GM18909 (cell line): ENCODE results near the gene BORCS5.

Experiments used
- ATAC-seq: cut with Tn5 transposase; IDR thresholded peaks from one replicate; pipeline ENCODE4 v1.9.1; 2021; ENCODE audit warnings: mild to moderate bottlenecking; ENCODE audit not compliant: unreplicated experiment, poor library complexity

Gene BORCS5

DNA sequence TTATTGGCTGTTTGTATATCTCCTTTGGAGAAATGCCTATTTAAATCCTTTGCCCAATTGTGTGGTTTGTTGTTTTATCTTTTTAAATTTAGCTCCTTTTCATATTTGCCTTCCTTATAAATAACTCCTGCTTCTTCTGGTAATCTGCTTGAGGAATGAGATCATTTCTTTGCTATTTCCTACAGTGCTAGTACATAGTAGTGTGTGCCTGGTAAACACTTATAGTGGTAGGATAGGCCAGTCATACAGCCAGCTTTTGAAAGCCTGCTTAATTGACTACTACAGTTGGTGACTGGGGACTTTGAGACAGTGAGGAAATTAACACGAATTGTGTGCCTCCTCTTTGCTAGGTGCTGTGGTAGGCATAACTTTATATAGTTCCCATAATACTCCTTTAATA lies 68.7 kb downstream of the BORCS5 start:
- ATAC-seq: no peak

DNA sequence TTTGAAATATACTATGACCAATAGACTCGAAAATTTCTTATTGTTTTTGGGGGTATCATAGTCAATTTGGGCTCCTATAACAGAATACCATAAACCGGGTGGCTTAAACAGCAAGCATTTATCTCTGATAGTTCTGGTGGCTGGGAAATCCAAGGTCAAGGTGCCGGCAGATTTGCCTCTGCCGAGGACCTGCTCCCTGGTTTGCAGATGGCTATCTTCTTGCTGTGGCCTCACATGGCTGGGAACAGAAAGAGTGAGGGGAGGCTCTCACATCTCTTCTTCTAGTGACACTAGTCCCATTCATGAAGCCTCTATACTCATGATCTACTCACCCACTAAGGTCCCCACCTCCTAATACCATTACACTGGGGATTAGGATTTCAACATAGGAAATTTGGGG lies 70.7 kb downstream of the BORCS5 start:
- no peak for ATAC-seq

DNA sequence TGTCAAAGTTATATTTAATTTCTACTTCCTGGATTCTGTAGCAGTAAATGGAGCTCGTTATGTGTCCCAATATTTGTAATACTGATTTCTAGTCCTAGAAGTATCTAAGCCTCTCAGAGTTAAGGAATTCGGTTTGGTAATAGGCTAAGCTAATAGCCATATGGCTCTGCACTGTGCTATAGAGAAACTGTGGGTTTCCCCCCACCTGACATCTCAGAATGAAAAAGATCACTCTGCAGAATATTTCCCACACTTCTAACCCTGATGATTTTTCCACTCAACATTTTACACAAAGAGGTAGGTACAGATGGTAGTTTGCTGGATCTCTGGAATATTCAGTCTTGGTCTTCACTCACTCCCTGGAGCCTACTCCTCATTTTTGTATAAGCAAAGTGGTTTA lies 71.2 kb downstream of the BORCS5 start:
- no peak for ATAC-seq

- no peak for ATAC-seq
Observed at GRCh38 chr12:12428961-12429657, 72.2 kb downstream of the BORCS5 start.

DNA sequence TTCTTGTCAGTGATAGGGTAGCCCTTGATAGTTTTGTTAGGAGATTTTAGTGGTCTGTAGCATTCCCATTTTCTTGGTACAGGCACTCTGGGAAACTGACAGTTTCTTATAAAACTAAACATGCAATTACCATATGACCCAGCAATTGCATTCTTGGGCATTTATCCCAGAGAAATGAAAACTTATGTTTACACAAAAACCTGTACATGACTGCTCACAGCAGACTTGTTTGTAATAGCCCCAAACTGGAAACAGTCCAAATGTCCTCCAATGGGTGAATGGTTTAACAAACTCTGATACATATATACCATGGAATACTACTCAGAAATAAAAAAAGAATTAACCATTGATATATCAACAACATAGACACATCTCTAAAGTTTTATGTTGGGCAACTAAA lies 75.5 kb downstream of the BORCS5 start:
- no peak for ATAC-seq

GRCh38 chr12:12433203-12433731 lies 76.4 kb downstream of the BORCS5 start:
- no peak for ATAC-seq

DNA sequence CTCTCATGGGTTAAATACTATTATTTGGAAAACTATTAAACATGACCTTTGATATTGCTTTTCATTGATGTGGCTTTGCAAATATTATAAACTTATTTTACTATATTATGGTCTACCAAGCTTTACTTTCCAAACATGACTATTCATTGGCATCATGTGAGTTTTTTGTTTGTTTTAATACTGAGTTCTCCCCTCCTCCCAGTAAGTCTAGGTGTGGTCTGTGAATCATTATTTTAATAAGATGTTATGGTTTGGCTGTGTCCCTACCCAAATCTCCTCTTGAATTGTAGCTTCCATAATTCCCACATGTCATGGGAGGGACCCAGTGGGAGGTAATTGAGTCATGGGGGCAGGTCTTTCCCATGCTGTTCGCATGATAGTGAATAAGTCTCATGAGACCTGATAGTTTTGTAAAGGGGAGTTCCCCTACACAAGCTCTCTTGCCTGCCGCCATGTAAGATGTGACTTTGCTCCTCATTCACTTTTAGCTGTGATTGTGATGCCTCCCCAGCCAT lies 80.0 kb downstream of the BORCS5 start:
- no peak for ATAC-seq

DNA sequence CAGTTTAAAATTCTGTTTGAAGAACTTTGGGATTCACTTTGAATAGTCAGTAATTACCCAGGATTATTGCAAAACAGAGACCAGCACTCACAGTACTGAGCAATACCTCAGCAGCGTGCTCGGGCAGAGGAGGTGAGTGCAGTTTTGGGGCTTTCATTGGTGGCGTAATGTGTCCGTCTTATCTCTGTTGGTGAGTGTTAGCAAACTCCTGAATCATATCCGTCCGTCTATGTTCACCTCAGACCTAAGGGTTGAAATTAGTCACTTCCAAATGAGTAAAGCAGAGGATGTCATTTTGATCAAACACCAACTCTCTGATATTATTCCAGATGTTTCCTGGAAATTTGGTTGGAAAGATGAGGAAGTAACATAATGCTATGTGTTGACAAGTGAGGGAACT lies 82.8 kb downstream of the BORCS5 start:
- no peak for ATAC-seq

GRCh38 chr12:12440784-12441428 lies 84.0 kb downstream of the BORCS5 start:
- no peak for ATAC-seq

DNA sequence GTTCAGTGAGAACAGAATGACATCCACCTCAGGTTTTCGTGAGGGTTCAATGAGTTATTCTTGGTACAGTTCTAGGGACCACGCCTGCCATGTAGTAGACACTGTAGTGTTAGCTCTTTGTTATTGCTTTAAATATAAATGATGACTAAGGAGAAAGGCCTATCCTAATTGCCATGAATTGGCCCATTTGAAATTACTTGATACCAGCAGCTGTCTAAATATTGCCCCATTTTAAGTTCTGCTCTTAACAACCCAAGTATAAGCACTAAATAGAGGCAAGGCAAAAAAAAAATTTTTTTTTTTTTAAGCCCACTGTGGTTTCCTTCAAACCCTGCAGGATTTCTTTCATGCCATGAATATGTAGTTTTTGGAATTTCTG lies 84.5 kb downstream of the BORCS5 start:
- ATAC-seq: no peak

- no peak for ATAC-seq
Observed at GRCh38 chr12:12441843-12442461, 85.1 kb downstream of the BORCS5 start.

DNA sequence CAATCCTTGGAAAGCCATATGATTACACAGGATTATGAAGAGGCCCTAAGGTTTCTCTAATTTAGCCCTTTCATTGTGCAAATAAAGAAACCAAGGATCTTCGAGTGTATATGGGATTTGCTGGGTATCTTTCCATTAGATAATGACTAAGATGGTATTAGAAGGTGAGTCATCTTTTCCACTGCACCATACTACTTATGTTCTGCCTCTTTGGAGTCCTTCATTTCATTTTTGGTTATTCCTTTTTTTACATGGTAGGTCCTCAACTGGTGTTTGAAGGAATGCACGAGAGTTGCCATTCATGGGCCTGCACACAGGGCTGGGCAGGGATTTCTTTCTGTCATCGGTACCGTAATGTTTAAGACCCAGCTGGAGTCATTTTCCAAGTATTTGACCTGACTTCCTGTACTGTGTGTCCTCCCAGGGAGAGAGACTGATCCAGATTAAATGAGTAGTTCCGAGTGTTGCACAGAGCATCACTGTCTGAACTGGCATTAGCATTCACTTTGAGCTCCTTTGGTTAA lies 85.7 kb downstream of the BORCS5 start:
- ATAC-seq: no peak

- ATAC-seq: no peak
Observed at GRCh38 chr12:12443431-12443878, 86.6 kb downstream of the BORCS5 start.

GRCh38 chr12:12445165-12445881 lies 88.4 kb downstream of the BORCS5 start:
- no peak for ATAC-seq

DNA sequence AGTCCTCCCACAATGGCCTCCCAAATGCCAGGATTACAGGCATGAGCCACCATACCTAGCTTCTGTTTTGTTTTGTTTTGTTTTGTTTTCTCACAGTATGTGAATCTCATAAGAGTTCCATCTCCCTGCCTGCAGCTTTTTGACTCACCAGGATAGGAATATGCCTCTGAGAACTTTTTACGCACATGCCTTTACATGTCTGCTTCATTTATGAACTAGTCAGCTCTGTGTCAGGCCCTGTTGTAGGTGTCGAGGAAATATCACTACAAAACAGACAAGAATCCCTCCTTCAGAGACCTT lies 89.0 kb downstream of the BORCS5 start:
- ATAC-seq: no peak

- ATAC-seq: no peak
Observed at GRCh38 chr12:12446786-12447185, 89.9 kb downstream of the BORCS5 start.

GRCh38 chr12:12447236-12447635 lies 90.4 kb downstream of the BORCS5 start:
- no peak for ATAC-seq

DNA sequence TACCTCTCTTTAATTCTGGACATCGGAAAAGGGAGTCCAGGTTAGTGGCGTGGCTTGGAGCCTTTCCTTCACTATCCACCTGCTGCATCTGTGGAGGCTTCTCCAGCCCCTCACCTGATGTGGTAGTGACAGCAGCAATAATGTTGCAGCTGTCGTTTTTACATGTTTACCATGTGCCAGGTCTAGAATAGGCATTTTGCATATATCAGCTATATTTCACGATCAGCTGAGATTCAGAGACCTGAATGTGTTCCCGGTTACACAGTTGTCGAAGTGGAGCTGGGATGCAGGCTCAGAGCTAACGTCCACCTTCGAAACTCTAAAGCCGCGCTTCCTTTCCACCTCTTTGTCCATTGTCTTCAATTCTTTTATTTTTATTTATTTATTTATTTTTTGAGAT lies 91.0 kb downstream of the BORCS5 start:
- ATAC-seq: no peak

- no peak for ATAC-seq
Observed at GRCh38 chr12:12449533-12450025, 92.7 kb downstream of the BORCS5 start.

GRCh38 chr12:12450043-12450471 lies 93.2 kb downstream of the BORCS5 start:
- no peak for ATAC-seq
